NCI-H2196 treated with DMSO at 0.1 percent for 48 hours (cell line): ENCODE measurements around the gene ZNF398.
"Not testable (repeated sequence)": the region's sequence is repeated elsewhere in the genome, so short reads cannot be mapped to it uniquely, and the experiment has no call there.

Experiments
- DNase-seq: peaks from one replicate; lab custom pipeline; 2025; ENCODE audit not compliant: unreplicated experiment; lab: John Stamatoyannopoulos, UW

Gene ZNF398

DNA sequence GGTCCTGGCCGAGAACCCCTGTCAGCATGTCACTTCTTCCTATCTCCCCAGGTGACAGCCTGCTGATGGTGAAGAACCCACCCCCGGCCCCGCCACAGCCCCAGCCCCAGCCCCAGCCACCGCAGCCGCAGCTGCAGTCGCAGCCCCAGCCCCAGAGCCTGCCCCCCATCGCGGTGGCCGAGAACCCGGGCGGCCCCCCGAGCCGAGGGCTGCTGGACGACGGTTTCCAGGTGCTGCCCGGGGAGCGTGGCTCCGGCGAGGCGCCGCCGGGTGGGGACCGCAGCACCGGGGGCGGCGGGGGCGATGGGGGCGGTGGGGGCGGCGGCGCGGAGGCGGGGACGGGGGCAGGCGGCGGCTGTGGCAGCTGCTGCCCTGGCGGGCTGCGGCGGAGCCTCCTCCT, 76.5 kb downstream of the ZNF398 start:
- DNase-seq, result no peak

DNA sequence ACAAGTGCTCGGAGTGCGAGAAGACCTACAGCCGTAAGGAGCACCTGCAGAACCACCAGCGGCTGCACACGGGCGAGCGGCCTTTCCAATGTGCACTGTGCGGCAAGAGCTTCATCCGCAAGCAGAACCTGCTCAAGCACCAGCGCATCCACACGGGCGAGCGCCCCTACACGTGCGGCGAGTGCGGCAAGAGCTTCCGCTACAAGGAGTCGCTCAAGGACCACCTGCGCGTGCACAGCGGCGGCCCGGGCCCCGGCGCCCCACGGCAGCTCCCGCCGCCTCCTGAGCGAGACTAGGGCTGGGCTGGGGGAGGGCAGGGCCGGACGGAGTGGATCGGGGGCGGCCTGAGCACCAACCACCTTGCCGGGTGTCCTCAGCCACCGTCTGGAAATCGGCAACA, 77.1 kb downstream of the ZNF398 start:
- no peak for DNase-seq

DNA sequence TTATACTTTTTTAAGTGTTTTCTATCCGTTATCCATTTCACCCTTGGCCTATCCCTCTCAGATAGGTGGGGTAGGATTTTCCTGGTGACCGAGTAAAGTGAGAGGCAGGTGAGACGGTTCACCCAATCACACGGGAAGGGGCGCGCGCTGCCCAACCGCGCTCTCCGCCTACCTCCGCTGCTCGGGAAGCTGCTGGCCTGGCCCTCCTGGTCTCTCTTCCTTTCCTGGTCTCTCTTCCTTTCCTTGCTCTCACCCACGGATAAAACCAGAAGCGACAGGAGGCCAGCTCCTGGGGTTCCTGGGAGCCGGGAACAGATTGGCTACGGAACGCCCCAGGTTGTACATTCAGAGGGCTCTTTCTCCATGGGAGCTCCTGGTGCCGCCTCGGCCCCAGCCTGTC, 77.9 kb downstream of the ZNF398 start:
- no peak for DNase-seq

GRCh38 chr7:149225656-149226055, 78.4 kb downstream of the ZNF398 start:
- no peak for DNase-seq

DNA sequence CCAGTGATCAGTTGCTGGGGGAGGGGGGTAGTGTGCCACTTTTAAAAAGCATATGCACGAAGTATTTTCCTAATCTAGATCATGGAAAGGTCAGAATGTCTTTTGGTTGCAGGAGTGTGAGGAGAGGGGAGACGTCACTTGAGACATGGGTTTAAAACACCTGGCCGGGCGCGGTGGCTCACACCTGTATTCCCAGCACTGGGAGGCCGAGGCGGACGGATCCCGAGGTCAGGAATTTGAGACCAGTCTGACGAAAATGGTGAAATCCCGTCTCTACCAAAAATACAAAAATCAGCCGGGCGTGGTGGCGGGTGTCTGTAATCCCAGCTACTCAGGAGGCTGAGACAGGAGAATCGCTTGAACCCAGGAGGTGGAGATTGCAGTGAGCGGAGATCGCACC, 79.1 kb downstream of the ZNF398 start:
- DNase-seq, result not testable (repeated sequence)

GRCh38 chr7:149226840-149227494, 79.7 kb downstream of the ZNF398 start:
- DNase-seq, result no peak

DNA sequence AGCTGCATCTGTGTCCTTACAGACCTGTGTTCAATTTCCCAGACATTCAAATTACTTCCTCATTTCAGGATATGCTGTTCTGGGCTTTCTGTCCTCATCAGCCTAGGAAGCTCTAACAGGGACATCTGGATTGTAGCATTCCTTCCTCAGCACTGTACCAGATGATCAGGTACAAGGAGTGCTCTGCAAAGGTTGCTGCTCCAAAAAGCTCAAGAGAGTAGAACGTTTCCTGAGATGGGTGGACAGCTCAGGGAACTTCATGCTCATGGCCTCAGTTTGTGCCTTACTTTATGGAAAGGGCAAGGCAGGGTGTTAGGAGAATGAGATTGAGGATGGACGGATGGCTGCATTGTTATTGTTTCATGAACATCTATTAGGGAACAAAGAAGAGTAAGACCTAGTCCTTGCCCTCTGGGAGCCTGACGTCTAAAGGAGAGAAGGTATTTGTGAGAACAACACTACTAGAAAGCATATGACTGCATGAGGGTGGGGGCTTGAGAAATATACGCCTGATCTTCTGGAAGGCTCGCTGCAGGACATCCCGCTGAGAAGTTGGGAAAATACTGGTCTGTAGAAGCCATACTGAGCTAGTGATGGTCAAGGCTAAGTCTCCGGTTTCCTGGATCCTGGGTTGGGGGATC, 81.7 kb downstream of the ZNF398 start:
- no peak for DNase-seq

GRCh38 chr7:149229526-149229925, 82.3 kb downstream of the ZNF398 start:
- DNase-seq, result no peak

- DNase-seq, result no peak
These were observed 85.1 kb downstream of the ZNF398 start for GRCh38 chr7:149232362-149232761.
